HG03135 (cell line): ENCODE data around the gene USP20.

Experiments used
- ATAC-seq: cut with Tn5 transposase; IDR thresholded peaks from one replicate; pipeline ENCODE4 v1.9.1; 2021; ENCODE audit warnings: mild to moderate bottlenecking, moderate library complexity; ENCODE audit not compliant: unreplicated experiment

Gene USP20

DNA sequence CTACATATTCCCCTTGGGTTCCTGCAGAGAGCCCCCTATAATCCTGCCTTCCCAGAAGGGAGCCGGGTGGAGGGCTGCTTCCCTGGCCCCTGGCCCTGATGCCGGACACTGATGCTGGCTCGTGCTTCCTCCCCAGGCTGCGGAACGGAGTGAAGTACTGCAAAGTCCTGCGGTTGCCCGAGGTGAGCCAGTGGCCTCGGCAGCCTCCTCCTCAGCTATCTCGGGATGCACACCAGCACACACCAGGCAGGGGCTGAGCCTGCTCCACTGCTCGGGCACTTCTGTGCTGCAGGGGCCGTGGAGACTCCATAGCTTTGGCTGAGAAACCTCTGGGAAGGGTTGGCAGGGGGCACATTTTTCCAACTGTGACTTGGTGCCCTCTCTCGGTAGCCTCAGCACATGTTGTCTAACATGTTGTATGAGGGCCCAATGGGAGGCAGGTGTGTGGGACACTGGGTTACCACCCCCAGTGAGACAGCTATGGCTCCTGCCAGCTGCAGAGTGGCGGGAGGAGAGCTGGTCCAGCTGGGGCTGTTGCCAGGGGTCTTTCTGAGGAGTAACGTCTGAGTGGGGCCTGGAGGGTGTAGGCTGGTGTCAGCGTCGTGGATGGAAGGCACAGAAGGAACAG is 38.4 kb downstream of the USP20 start:
- no peak for ATAC-seq

DNA sequence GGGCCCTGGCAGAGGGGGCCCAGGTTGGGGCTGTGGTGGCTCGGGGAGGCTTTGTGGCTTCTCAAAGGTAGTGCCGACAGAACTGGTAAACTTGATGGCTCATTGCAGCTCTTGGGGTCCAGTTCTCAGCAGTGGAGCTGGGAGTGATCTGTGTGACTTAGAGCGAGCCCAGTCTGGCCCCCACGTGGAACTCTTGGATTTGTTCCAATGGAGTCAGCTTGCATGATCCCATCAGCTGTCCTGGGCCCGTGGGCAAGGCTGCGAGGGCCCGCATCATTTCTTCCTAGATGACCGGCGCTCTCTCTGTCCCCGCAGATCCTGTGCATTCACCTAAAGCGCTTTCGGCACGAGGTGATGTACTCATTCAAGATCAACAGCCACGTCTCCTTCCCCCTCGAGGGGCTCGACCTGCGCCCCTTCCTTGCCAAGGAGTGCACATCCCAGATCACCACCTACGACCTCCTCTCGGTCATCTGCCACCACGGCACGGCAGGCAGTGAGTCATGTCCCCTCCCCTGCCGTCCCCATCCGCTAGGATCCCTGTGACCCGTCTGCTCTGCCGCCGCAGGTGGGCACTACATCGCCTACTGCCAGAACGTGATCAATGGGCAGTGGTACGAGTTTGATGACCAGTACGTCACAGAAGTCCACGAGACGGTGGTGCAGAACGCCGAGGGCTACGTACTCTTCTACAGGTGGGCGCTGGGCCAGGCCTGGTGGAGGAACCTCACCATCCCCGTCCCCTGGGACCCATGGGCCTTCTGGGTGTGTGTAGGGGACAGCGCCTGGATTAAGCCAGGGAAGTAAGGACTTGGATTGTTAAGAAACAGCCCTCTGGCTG is 39.2 kb downstream of the USP20 start:
- no peak for ATAC-seq

DNA sequence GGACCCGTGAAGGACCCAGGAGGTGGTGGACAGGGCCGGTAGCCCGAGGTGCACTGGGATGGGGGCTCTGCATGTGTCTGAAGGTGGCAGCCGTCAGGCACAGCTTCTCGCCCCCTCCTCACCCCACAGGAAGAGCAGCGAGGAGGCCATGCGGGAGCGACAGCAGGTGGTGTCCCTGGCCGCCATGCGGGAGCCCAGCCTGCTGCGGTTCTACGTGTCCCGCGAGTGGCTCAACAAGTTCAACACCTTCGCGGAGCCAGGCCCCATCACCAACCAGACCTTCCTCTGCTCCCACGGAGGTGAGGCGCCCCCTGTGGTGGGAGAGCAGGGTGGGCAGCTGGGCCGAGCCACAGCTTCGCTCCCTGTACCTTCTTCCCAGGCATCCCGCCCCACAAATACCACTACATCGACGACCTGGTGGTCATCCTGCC is 39.9 kb downstream of the USP20 start:
- ATAC-seq = no peak

DNA sequence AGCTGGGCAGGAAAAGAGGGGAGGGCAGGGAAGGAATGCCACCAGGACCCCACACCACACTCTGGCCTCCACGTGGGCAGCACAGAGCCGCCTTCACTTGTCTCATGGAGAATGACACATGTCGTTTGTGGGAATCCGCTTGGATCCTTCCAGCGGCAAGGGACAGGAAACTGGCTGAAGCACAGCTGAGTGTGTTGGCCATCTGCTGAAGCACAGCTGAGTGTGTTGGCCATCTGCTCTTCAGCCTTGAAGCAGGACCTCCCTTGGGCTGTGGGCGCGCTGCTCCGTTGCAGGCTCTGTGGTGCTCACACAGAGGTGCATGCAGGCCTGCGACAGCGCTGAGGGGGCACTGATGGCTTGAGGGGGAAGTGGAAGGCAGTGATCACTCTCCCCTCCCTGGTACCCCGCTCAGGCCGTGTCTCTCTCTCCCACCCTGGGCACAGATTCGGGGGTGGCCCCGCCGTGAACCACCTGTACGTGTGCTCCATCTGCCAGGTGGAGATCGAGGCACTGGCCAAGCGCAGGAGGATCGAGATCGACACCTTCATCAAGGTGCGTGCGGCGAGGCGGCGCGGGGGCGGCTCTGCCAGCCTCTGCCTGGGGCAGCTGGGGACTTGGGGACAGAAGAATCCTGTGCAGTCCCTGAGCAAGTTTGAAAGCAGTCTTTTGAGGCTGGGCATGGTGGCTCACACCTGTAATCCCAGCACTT is 40.6 kb downstream of the USP20 start:
- ATAC-seq = no peak

DNA sequence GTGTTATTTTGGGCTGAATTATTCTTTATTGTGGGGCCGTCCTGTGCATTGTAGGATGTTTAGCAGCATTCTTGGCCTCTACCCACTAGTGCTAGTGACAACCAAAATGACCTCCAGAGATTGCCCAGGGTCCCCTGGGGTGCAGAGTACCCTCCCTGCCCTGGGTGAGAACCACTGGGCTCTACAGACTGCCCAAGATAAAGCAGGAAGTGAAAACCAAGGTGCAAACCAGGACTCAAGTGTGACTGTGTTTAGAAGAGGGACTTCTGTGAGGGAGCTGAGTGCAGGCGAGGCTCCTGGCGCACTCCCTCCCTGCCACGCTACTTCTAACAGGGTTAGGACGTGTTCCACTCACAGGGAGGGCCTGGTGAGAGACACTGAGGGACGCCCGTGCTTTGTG is 41.6 kb downstream of the USP20 start:
- no peak for ATAC-seq

DNA sequence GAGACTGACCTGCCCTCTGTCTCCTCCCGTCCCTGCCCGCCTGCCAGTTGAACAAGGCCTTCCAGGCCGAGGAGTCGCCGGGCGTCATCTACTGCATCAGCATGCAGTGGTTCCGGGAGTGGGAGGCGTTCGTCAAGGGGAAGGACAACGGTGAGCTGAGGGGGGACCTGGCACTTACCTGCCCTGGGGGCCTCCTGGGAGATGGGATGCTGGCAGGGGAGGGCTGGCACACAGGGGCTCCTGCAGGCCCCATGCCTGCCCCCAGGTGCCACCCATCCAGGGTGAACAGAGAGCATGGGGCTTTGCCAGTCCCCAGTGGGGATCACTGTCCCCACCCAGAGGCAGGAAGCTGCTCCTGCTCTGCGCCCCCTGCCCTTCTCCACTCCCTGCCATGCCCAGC is 43.0 kb downstream of the USP20 start:
- no peak for ATAC-seq

DNA sequence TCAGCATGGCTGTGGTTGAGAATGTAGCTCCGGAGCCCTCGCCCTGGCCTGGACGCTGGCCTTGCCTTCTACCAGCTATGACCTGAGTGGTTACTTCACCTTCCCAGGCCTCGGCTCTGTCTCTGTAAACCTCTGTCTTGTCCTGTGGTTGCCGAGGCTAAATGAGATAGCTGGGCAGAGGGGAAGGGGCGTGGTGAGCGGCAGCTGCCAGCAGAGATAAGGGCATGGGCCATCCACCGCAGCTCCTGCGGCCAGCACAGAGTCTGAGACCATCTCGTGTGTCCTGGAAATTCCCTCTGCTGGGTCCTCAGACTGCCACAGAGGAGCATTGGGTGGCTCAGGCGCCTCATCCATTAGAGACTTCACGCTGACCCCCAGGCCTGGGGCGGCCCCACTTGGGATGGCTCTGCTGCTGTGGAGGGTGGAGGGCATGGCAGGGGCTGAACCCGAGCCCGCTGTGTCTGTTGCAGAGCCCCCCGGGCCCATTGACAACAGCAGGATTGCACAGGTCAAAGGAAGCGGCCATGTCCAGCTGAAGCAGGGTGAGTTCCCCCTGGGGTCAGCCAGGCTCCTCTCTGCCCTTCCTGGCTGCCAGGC is 43.9 kb downstream of the USP20 start:
- ATAC-seq = no peak

DNA sequence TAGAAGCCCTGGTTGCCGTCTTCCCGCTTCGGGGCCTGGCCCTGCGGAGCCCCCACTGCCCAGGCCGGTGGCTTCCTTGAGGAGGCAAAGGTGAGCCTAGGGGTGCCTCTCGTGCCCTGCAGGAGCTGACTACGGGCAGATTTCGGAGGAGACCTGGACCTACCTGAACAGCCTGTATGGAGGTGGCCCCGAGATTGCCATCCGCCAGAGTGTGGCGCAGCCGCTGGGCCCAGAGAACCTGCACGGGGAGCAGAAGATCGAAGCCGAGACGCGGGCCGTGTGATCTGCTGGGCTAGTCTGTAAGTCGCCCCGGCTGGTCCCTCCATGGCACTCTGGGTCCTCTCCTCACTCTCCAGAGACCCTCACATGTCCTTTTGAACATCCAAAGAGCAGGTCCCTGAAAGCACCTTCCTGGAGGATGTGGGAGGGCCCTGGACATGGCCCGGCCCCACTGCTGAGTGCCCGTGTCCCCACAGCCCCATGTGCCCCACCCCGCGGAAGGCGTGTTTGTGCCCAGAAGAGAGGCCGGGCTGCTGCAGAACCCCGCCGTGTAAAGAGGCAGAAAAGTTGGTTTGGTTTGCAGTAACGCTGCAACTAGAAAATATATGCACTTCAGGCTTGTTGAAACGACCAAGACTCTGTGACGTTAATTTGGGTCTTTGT is 44.9 kb downstream of the USP20 start:
- ATAC-seq = no peak

DNA sequence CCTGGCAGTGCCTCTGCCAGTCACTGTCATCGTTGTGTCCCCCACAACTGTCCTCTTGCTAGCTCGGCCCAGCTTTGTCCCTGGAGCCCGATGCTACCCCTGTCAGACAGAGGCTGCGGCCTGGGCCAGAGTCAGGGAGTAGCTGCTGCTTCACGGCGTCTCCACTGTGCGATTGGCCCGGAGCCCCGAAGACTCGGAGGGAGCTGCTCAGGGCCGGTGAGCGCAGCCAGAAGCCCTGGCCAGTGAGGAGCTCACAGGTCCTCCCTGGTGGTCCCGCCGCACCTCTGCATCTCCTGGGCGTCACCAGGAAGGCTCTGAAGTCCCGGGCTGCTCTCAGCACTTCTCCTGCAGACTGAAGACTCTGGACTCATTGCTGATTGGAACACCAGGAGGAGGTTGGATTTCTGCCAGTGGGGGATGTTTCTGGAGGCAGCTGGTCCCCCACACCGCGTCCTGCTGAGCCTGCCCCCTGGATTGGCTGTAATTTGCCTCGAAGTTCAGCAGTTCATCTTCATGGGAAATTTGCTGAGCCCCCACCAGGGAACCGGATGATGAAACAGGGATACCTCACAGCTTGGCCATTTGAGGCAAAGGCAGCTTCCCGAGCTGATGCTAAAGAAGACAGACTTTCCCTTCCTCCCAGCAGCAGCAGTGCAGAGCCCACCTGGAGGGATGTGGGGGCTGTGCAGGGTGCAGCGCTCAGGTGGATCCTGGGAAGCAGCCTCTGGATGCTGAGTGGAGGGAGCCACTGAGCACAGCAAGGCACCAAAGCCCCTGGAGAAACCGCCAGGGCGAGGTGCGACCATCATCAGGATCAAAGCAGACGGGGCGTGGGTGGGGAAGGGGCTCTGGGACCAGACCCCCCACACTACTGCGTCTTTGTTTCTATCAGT is 45.6 kb downstream of the USP20 start:
- no peak for ATAC-seq

DNA sequence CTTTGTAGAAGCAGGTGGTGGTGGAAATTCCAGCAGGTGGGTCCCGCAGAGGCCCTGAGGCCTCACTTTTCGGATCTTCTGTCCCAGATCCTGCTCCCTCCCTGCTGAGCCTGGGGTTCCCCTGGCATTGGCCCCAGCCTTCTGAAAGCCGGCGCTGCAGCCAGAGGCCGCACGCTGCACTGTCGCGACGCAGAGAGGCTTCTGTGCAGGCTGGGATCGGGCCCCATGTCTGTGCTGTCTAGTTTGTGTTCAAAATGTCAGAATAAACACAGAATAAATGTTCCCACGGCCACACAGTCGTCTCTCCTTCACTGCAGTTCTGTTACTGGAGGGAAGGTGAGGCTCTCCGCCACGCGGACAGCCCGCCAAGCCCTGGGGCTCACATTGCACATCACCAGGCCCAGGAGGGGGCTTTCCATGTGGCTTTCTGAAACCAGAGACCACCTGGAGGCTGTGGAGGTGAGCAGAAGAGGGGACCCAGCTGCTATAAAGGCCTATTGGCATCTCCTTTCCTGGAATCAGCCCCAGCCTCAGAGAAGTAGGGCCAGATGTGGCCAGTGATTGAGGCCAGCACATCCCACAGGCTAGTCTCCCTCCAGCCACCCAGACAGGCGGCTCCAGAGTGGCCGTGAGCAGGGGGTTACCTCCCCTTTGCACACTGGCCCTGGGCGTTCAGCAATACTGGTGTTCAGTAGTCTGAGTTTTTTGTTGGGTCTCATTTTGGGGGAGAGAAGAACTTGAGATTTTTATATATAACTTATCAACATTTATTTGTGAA is 46.5 kb downstream of the USP20 start:
- ATAC-seq = no peak

DNA sequence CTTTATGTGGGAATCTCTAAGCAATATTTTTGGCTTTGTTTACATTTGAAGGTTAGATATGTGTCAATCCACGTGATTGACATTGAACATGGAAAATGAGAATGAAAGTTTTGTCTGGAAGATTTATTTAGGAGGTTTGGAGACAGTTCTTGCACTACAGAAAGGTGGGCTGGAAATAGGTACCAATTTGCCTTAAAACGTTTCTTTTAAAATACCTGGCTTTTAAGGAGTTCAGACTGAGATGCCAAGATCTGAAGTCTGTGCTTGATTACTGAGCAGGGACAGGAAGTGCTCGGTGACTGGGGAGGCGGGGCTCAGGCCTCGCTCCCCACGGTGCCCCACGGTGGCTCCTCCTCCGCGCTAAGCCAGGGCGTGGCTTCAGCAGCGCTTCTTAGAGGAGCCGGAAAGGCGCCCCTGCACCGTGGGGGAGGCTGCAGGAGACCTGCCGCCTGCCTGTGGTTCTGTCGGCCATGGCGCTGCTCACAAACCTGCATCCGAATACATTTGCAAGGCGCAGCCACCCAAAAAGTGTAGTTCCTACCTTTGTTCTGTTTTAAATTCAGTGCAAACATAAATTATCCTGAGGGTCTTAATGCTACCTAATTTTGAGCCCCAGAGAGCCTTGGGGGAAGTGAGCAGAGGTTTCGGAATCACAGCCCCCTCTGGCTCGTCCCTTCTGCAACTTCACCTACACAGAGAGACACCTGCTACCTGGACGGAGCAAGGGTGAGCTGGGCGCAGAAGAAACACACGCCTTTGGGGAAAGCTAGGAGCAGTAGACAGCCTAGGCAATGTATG is 49.2 kb downstream of the USP20 start:
- ATAC-seq = peak; percentile 45

DNA sequence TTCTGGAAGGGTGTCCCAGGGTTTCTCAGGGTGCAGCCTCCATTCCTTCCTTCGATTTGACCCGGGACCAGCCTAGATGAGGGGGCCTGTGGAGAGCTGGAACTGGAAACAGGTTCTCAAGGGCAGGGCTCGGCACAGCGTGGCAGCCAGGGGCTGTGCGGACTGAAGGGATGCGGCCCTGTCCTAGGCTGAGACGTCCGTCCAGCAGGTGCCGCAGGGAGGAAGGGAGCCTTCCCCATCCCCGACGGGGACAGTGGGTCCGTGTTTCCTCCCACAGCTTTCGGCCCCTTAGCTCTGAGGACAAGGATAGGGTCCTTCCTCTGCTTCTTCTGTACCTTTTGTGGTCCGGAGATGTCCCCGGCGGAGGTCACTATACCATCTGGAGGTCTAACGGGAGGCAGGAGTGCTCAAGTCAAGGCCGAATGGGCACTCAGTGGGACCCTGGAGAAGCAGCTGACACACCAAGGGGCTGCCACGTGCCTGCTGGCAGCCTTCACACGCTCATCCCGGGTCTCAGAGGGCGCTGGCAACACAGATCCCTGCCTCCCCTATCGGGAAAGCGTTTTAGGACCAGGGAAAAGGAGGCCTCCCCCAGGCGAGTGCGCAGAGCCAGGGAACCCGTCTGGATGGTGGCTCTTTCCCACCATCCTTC is 49.9 kb downstream of the USP20 start:
- ATAC-seq = no peak

DNA sequence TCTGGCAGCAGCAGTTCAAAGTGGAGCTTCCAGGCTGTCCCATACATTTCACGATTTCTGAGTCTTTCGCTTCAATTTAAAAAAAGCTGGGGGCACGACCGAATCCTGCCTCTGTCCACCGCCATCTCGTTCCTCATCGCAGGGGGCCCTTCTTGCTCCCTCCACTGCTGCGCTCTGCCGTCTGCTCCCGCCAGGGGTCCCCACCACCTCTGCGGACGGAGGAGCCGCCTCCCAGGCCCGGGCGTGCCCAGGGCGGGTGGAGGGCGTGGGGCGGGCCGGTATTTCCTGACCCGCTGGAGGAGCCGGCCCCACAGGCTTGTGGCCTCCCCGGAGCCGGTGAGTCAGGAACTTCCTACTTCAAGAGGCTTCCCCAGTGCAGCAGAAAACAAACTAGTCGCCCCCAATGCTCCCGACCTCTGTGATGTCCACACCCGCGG is 50.4 kb downstream of the USP20 start:
- peak; percentile 20 for ATAC-seq

DNA sequence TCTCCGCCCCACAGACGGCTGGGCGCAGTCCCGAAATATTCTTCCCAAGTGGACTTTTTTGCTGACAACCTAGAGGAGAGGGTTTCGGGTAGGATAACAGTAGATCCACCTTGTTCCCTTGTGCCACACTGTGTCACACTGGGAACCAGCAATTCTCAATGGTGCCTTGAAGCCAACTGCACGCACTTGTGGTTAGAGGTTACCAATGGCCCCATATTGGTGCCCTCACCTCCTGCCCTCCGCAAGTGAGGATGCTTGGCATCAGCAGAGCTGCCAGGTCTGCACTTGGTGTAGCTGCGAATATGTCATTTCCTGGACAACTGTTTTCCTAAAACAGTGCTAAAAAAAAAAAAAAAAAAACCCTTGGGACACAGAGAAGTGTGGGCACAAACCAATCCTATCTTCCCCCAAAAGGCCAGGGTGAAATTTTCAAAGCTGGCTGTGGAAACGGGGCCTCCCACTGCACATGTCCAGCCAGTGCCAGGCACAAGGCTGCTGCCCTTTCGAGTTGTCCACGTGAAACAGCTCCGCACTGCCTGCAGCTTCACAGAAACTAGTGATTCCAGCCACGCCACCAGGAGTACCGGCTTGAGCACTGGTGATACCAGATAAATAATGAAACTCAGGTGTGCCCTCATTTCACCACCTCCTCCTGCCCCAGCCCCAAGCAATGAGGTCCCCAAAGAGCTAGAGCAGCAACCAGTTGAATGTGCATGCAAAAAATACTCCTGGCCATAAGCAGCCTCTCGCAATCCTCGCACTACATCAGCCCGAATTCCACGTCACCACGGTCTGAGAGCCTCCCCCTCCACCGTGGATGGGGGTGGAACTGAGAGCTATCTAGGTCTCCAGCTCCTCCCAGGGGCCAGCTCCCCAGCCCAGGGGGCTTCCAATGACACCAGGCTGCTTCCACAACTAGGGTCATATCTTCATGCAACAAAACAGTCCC is 51.2 kb downstream of the USP20 start:
- no peak for ATAC-seq

DNA sequence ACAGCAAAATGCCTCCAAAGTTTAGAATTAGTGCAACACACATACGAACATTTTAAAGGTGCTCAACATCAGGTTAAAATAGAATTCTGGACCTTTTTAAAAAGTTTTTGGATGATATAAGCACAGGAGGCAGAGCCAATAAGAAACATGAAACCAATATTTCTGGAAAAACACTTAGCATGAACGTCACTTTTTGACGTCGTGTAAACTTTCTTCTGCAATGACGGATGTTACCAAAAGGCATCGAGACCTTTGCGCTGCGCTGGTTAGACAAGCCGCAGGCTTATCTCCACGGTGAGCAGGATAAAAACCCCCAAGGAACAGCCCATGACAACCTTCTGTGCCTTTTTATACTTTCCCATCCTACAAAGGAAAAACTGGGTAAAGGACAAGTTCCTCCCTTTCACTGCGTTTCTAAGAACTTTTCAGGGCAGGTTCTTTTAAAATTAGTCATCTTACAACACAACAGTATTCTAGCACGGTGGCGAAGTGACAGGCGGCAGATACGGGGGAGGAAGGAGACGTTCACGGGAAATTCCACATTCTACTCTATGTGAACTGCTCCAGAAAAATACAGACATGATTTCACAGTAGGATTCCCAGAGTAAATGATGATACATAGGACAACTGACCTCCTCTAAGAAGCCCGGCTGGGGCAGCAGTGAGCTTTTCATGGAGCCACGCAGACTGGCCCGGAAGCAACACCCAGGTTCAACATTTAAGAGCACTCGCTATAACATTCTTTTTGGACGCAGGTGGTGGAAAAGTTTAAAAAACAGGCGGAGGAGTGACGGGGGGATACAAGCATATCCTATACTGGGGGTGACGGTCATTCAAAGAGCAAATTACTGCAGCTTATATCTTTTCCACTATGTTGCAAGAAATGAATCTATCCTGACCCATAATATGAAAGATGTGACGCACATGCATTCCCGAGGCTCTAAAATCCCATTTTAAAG is 52.4 kb downstream of the USP20 start:
- ATAC-seq = no peak
